HG03103 (cell line): Measurements from ENCODE around the gene NUDC.
"Not testable (repeated sequence)": the region's sequence is repeated elsewhere in the genome, so short reads cannot be mapped to it uniquely, and the experiment has no call there.

Experiments used
- ATAC-seq: cut with Tn5 transposase; IDR thresholded peaks from one replicate; pipeline ENCODE4 v1.9.1; 2021; ENCODE audit warnings: low read depth; ENCODE audit not compliant: unreplicated experiment

The NUDC gene

DNA sequence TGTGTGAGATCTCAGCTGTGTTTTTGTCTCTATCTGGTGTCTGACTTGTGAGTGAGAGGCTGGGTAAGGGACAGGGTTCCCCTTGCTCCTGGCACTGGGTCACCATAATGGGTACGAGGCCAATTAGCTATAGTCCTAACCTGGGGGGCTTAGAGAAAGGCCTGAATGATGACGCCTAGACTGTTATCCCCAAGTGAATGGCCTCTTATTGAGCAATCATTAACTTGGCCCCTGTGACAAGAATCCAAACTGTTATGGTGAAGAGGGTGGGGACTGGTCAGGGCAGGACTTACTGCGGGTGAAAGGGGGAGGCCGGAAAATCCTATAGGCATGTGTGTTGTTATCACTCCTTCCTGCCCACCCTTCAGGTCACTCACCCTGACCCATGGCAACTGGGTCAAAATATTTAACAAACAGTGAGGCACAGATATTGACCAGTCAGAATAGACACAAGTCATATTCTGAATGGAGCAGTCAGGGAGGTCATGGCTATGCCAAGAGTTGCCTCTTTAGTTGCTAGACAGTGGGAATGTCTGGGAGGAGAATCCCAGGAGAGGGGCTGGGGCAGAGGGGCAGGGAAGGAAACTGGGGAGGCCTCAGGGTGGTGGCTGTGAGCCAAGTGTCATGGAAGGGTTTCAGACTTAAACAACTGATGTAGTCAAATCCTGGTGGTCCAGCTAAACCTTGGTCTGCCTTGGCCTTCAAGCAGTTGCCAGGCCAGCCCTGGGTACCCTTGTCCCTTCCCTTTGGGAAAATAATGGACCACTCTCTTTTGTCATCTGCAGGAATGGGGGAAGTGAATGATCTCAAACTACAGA, 11.0 kb upstream of the NUDC start:
- ATAC-seq = no peak

DNA sequence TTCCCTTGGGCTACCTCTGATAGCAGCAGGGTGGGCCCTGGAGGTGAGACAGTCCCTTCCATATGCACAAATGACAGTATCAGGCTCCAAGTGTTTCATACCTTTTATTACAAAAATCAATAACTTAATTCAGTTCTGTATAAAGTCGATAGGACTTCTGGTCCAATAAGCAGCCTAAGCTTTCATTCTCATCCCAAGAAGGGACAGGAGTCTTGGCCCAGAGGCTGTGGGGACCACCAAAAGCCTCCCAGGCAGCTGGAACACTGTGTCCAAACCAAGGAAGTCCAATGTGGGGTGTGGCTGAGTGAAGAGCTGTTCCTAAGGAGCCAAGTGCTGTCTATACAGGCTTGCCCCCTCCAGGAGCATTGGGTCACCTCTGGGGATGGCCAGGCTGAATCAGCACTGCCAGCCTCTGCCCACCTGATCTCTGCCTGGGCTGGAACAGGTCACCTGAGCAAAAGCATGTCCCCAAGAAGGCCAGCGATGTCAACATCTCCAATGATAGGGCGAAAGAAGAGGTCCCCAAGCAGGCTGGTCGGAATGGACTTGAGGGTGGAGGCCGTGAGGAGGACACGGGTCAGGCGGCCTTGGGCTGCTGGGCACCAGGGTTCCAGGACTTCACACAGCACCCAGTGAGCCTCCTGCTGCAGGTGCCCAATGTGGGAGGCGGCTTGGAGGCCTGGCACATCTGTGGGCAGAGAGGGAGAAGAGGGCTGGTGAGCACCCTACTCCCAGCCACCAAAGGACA, 10.0 kb upstream of the NUDC start:
- no peak for ATAC-seq

DNA sequence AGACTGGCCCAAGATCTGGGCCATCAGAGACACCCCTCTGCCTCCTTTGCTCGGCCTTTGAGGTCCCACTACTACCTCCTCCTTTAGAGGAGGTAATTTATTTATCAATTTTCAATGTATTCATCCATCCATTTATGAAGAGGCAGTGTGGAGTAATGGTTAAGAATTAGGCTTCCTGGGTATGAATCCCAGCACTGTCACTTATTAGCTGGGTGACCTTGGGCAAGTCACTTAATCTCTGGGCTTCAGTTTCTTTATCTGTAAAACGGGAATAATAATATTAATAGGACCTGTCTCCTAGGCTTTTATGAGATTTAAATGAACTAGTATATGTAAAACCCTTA, 9.4 kb upstream of the NUDC start:
- no peak for ATAC-seq

GRCh38 chr1:26913389-26913753, 8.2 kb upstream of the NUDC start:
- no peak for ATAC-seq

DNA sequence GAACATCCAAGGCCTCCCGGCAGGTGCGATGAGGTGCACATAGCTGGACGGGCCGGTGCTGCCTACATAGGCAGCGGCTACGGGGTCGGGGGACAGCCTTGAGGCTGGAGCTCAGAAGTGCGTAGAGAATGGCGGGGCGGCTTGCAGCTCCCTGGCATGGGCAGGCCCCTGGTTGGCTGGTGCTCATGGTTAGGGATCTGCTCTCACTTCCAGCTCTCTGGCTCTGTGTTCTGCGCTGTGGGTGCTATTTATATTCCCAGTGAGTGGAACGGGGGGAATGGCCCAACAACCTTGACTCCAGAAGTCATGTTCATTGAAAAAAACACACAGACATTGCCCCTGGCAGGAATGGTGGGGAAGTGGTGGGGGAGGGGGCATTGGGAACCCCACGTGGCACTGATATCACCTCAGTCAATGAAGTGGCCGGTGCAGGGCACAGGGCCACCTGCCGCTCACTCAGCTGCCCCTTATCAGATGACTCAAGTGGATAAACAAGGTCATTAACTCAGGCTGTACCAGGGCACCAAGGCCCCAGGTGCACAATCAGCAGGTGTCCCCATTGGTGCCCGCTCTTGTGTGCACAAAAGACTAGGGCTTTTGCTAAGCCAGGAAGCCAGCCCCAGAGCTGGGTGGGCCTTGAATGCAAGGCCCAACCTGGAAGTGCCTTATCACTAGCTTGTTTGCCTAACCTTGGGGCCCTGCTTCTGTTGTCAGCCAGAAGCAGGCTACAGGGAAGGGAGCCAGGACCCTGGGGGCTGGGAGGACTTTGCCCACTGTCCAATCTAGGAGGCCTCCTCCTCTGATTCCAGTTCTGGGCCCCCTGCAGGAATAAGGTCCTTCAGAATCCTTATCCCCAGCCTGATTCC, 7.6 kb upstream of the NUDC start, which contains the start of gene NR0B2:
Gene NR0B2 (minus strand): TSS at position 222 of the 866 bp plus-strand sequence. CDS start 35 bp downstream, at position 187.
- ATAC-seq = no peak

DNA sequence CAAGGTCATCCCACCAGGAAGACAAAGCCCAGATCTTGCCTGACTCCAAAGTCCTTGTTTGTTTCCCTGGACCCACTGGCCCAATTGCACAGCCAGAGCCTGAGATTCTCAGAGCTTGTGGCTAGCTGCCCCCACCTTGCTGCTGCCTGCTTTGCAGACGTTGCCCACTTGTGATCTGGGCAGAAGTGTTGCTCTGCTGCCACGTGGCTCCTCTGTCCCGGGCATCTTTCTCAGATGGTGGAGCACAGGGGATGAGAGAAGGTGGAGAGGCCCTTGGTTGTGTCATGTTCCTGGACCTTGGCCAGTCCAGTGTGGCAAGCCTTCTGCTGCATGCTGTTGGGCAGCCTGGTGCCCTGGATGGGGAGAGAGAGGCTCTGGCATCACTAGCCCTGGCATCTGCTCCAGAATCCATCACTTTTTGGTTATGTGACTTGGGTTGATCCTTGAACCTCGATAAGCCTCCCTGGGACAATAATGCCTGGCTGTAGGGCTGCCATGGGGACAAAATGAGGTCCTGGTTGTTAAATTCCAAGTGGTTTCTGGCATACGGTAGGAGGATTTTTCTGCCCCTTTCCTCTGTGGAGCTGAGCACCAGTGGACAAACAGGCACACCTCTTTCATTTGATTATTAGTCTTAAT, 6.2 kb upstream of the NUDC start:
- ATAC-seq = no peak

DNA sequence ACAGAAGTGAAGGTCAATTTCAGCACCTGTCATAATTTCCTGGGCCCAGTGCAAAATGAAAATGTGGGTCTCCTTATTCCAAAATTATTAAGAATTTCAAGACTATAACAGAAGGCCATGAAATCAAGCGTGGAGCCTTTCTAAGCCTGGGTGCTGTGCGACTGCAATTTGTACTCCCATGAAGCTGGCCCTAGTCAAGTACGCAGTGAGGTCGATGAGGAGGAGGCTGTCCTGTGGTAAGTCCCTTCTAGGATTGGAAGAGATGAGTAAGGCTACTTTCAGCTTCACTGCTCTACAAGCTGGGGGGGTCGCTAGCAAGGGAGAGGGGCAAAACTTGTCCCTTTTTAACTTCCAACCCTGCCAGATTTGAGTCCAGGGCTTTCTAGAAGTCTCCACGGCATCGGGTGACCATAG, 410 bp upstream of the NUDC start:
- peak; percentile 17 for ATAC-seq

DNA sequence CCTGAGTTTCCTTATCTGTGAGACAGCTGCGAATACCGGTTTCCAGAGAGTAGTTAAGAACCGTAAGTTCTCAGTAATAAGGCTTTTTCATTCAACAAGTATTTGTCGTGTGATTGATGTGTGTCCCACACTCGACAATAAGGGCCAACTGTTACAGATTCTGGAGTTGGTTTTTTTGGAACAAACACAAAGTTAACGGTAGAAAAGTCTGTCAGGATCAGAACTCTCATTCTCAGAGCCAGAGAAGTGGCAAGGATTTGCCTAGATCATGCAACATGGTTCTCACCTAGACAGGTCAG, 837 bp downstream of the NUDC start:
- ATAC-seq = no peak

DNA sequence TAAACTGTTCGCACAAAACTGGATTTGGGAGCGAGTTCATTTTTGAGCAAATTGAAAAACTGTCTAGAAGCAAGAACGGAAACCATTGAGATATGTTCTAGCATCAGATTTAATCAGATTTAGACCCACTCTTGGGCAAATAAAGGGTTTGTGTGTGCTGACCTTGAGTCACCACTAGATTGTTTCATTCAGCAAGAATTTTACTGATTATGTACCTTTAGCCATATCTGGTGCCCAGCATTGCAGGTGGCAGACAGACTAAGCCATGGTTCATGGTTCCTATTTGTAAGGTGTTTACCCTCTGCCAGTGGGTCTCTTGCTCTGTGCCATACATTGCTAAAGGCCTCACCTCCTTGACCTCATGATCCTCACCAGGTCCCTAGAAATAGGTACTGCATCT, 1.4 kb downstream of the NUDC start:
- ATAC-seq = no peak

DNA sequence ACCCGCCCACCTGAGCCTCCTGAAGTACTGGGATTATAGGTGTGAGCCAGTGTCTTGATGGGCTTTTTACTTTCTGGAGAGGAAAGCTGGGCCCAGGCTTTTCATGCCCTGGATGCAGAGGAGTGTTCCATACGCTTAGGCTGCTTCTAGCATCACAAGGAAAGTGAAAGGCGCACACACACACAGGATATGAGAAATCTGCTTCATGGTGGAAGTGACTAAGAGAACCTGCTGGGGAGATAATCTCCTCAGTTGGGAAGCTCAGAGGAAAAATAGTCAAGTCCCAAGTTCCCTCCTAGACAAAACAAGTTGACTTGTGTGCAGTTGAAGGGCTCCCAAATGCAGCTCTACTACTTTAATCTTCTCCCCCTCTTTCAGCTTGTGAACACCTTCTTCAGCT, 2.2 kb downstream of the NUDC start:
- no peak for ATAC-seq

DNA sequence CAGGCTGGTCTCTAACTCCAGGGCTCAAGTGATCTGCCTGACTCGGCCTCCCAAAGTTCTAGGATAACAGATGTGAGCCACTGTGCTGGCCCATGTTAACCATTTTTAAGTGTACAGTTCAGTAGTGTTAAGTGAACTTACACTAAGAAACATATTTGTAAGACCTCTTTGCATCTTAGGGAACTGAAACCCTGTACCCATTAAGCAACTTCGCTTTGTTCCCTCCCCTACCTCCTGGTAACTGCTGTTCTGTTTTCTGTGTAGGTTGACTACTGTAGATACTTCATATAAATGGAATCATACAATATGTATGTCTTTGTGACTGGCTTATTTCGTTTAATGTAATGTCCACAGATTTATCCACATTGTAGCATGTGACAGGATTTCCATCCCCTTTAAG, 11.0 kb downstream of the NUDC start:
- ATAC-seq = no peak

DNA sequence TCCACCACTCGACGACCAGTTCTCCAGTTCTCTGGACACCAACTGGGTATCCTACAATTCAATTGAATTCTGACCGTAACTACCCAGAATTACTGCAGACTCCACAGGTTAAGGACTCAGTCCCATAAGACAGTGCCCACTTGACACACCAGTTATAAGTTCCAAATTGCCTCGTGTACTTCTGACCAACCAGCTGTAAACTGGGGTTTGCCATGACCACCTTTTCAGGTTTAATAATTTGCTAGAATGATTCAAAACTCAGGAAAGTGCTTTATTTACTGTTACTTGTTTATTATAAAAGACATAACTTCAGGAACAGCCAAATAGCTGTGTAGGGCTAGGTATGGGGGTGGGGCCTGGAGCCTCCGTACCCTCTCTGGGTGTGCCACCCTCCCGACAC, 15.3 kb downstream of the NUDC start:
- ATAC-seq = no peak

DNA sequence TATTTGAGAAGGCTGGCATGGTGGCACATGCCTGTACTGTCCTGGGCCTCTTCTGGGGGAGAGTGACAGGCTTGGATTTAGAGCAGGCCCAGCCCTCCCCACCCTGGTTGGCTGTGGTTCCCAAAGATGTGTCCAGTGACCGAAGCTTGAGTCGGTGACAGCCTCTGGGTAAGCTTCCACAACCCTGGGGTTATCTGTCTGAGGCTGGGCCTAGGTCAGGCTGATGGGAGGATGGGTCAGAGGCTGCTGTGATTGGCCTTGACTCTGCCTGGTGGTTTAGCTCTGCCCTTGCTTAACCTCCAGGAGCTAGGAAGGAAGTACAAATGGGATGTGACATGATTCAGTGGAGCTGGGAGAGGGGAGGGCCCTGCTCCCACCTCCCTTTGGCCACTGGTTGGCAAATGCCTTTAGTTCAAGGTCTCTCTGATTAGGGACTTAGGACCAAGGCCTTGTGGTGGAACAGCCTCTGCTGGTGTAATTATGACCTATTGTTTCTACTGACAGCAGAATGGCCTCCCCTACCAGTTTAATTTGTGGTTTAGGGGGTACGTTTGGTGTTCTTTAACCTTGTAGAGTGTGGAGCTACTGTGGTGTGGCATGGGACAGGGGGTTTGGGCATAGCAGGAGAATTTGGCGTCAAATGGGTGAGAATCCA, 16.6 kb downstream of the NUDC start:
- no peak for ATAC-seq

GRCh38 chr1:26938659-26939025, 17.1 kb downstream of the NUDC start:
- ATAC-seq = no peak

DNA sequence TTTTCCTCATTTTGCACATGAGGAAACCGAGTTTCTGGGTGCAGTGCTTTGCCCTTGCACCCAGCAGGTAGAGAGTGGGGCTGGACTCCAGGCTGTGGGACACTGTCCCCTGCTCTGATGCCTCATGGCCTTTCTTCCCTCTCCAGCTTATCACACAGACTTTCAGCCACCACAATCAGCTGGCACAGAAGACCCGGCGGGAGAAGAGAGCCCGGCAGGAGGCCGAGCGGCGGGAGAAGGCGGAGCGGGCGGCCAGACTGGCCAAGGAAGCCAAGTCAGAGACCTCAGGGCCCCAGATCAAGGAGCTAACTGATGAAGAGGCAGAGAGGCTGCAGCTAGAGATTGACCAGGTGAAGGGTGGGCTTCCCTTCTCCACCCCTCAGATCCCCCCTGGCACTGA, 19.8 kb downstream of the NUDC start:
- ATAC-seq = no peak

- no peak for ATAC-seq
Observed at GRCh38 chr1:26942656-26943055, 21.1 kb downstream of the NUDC start.

DNA sequence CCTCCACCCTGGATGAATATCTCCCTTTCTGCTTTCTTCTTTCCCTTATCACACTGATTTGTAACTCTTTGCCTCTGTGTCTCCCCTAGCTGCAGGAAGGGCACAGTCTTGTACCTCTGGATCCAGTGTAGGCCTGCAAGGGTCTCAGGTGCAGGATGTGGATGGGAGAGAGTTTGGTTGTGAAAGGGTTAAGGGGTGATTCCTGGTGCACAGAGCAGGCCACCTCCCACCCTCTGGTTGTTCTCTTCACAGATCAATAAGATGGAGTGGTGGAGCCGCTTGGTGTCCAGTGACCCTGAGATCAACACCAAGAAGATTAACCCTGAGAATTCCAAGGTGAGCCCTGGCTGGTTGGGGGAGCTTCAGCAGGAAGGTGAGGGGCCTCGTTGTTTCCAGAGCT, 23.6 kb downstream of the NUDC start:
- ATAC-seq = no peak

DNA sequence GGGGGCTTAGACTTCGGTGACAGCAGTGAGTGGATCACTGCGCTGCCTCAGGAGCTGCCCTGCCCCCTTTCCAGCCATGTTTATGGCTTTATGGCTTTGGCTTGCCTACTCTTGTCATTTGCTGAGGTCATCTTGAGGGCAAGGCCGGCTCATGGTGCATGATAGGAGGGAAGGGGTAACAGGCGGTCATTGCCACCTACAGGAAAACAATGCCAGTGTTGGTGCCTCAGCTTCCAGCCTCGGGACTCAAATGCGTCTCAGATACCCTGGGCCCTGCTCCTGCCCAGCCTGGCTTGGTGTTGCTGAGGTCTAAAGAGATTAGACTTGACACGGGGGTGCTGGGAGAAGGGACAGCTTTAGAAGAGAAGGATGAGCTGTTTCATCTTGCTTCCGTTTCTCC, 24.2 kb downstream of the NUDC start:
- no peak for ATAC-seq

DNA sequence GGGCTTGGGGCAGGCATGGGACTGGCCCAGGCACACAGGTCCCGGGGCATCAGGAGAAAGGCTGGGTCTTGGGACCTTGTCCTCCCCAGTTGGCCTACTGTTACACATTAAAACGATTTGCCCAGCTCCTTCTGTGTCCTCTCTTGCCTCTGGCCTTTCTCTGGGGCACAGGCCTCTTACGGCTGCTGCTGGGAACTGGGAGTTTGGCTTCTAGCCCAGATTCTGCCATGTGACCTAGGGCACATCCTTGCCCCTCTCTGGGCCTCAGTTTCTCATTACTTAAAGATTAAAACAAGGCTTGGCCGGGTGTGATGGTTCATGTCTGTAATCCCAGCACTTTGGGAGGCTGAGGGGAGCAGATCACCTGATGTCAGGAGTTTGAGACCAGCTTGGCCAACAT, 24.7 kb downstream of the NUDC start:
- ATAC-seq = no peak

DNA sequence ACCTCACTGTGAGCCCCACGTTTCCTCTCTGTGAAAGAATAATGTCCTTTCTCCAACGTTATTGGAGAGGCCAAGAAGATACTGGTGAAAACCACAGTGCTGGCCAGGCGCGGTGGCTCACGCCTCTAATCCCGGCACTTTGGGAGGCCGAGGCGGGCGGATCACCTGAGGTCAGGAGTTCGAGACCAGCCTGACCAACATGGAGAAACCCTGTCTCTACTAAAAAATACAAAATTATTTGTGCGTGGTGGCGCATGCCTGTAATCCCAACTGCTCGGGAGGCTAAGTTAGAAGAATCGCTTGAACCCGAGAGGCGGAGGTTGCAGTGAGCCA, 27.1 kb downstream of the NUDC start:
- ATAC-seq = not testable (repeated sequence)
